Astrocyte of the hippocampus (primary cell): ENCODE measurements around the gene MRPL41.
"Not testable (repeated sequence)": the region's sequence is repeated elsewhere in the genome, so short reads cannot be mapped to it uniquely, and the experiment has no call there.

Experiments used
- DNase-seq: peaks from one replicate; pipeline ENCODE4 v3.0.0; 2011; ENCODE audit warnings: low read depth, low spot score

Gene MRPL41

DNA sequence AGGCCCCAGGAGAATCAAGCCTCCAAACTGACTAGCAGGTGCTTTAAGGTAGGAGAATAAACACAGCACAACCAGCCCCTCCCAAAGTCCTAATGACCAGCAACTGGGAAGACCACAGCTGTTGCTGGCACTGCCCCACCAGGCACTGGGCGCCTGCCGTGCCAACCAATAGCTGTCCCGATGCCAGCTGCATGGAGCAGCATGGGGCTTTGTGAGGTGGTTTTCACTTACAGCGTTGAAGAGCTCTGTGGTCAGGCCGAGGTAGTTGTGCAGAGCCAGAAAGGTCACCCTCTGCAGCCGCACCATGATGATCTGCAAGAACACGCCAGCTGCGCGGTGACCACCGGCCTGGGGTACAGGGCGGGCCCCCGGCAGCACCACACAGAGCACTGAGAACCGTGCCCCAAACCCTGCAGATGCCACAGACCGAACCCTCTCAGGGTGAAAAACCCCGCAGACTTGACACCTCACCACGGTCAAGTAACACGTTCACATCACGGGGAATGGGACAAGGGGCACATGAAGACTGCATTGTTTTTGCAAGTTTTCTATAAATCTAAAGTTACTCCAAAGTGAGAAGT lies 30.2 kb upstream of the MRPL41 start:
- DNase-seq: no peak

DNA sequence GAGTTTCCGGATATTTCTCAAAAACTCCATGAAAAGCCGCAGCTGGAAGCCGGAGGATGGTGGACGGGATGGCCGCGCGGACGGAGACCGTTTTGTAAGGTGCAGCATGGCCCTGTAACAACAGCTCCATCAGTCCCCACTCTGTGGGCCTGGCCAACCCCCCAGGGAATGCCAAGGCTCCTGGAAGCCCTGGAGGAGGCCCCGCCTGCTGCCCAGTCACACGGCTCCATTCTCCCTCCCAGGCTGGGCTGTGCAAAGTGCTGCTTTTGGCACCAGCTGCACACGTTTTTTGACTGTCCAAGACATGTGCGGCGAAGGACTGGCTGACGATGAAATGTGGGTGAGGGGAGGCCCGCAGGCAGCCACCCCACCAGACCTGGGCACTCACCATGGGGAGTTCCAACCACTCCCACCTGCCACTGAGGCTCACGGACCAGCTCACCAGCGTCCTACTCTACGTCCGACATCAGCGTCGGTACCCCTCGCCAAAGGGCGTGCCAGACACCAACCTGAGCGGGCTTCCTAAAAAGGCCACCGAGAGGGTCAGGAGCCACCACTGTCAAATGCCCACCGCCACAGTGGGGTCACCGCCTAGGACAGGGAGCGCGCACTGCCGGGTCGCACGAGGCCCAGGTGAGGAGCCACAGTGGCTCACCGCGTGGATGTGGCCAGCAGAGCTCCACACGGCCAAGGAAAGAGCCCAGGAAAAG lies 28.8 kb upstream of the MRPL41 start:
- DNase-seq: no peak

DNA sequence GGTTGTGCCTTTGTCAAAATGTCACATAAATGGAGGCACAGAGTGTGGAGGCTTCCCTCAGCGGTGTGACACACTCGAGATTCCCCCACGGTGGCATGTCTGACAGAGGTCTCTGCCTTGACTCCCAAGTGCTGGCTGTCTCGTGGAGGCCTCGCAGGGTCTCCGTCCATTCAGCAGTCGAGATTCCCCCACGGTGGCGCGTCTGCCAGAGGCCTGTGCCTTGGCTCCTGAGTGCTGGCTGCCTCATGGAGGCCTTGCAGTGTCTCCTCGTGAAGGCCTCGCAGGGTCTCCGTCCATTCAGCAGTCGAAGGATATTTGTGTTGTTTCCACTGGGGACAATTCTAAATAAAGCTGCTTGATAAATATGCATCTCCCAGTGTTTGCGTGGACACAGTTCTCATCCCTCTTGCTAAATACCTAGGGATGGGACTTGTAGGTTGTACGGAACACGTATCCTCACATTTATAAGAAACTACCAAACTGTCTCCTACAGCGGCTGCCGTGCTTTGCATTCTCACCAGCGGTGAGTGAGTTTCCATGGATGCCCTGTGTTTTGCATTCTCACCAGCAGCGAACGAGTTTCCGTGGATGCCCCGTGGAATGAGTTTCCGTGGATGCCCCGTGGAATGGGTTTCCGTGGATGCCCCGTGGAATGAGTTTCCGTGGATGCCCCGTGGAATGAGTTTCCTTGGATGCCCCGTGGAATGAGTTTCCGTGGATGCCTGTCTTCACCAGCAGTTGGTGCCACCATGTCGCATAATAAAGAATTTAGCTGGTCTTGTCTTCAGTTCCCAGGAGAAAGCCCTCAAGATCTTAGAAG lies 27.3 kb upstream of the MRPL41 start:
- no peak for DNase-seq

DNA sequence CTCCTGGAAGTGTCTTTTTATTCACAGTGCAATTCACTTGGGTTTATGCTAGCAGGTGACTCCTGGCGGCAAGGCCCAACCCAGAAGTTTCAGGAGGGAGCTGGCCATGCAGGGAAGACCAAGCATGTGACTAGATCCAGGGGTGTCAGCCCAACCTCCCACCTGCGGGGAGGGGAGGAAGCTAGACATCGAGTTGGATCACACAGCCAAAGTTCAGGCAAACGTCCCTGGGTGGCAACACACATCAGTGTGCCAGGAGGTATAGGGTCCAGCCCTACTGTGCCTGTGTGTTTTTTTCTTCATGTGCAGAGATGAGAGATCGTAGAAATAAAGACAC lies 26.7 kb upstream of the MRPL41 start:
- no peak for DNase-seq

DNA sequence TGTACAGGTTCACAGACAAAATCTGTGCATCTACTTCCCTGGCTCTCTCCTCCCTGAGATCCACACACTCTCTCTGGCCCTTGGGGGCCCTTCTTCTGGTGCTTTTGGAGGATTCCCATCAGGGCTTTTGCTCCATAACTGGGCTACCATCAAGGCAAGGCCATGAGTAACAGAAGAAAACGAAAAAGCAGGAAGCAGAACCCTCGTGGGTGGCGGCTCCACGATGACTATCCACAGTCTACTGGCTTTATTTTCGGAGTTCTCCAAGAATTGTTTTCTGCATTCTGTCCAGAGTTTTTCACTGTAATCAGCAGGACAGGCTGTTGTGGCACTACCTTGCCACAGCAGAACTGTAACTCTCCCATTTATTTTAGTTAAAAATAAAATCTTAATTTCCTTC lies 21.3 kb upstream of the MRPL41 start:
- no peak for DNase-seq

DNA sequence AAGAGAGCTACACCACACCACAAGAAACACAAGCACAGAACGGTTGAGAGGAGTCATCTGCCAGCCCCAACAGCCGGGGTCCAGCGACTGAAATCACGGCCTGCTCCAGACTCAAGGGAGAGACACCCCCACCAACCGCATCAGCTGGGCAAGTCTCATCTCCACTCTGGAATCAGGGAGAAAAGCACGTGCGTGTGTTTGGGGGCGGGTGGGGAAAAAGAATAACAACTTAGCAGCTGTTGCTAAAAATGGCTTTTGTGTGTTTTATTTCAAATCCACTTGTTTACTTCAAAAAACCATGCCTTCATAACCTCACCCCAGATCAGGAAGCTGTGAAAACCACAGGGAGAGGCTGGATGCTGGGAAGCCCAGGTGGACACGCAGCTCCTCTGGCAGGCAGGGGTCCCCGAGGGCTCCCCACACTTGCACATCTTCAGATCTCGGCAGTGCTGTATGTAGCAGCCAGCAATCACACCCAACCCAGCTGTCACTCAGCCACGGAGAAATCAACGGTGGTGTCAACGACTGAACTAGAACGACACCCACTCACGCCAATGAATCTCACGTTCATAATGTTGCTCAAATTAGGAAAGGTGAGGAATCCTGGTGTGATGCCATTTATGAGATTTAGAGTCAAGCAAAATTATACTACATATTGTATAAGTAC lies 20.4 kb upstream of the MRPL41 start:
- DNase-seq: no peak

DNA sequence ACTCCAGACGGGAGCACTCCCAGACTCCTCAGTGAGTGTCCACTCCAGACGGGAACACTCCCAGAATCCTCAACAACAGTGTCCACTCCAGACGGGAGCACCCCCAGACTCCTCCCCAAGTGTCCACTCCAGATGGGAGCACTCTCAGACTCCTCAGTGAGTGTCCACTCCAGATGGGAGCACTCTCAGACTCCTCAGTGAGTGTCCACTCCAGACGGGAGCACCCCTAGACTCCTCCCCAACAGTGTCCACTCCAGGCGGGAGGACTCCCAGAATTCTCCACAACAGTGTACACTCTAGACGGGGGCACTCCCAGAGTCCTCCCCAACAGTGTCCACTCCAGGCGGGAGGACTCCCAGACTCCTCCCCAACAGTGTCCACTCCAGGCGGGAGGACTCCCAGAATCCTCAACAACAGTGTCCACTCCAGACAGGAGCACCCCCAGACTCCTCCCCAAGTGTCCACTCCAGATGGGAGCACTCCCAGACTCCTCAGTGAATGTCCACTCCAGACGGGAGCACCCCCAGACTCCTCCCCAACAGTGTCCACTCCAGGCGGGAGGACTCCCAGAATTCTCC lies 18.7 kb upstream of the MRPL41 start:
- DNase-seq: not testable (repeated sequence)

DNA sequence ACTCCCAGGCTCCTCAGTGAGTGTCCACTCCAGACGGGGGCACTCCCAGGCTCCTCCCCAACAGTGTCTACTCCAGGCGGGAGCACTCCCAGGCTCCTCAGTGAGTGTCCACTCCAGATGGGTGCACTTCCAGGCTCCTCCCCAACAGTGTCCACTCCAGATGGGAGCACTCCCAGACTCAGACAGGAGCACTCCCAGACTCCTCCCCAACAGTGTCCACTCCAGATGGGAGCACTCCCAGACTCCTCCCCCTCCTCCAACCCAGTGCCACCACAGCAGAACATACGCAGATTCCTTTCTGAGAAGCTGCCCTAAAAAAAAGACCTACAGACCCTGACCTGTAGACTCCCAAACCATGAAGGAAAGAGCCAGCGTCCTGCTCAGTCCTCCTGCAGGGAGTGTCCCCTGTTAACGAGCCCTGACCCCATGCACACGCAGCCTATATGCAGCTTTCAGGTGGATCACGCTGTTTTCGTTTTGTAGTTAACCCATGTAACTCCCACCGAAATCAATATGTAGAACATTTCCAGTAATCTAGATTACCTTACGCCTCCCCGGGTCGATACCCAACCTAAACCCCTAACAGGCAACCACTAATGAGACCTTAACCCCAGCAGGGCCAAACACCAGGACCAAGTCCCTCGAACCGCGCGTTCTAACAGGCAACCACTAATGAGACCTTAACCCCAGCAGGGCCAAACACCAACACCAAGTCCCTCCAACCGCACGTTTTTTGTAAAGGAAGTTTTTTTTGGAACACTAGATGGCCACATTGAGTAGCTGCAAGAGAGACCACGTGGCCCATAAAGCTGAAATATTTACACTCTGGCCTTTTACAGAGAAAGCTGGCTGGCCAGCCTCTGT lies 17.2 kb upstream of the MRPL41 start:
- peak; percentile 79 for DNase-seq

DNA sequence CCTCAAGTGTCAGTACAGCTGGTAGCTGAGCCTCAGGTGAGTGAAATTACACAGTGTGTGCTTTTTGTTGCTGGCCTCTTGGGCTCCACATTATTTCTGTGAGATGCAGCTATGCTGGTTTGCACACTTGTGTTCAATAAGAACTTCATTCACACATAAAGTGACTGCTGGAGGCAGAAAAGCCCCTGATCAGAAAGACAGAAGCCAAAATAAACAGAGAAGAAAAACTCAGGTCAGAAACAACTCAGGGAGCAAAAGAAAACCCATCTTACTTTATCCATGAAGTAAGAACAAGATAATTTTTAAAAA lies 16.6 kb upstream of the MRPL41 start:
- DNase-seq: no peak

DNA sequence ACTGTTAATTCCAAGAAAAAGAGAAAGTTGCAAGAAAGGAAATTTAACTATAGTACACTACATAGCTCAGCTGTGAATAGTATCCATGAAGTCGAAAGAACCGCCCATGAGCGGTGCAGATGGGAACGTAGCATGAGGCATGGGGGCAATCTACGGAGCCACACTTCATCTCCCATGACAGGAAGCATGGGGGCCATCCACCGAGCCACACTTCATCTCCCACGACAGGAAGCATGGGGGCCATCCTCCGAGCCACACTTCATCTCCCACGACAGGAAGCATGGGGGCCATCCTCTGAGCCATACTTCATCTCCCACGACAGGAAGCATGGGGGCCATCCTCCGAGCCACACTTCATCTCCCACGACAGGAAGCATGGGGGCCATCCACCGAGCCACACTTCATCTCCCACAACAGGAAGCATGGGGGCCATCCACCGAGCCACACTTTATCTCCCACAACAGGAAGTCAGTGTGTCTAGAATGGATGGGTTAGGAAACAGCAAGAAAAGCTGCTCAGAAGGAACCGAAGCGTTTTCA lies 15.0 kb upstream of the MRPL41 start:
- not testable (repeated sequence) for DNase-seq

DNA sequence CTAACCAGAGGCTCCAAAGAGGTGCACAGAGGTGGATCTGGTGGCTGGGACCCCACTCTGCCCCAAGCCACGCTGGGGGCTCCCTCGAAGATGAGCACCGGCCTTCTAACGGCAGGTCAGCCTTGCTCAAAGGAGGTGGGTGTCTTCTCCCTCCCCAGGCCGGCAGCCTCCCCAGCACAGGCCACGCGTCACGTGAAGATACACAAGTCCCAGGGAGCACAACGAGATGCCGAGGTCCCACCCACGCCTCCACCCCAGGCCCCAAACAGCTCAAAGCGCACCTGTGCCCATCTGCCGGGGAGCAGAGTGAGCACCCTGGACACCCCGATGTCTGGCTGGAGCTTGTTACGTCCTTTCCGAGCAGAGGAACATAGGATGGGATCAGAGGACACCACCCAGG lies 13.6 kb upstream of the MRPL41 start:
- no peak for DNase-seq

DNA sequence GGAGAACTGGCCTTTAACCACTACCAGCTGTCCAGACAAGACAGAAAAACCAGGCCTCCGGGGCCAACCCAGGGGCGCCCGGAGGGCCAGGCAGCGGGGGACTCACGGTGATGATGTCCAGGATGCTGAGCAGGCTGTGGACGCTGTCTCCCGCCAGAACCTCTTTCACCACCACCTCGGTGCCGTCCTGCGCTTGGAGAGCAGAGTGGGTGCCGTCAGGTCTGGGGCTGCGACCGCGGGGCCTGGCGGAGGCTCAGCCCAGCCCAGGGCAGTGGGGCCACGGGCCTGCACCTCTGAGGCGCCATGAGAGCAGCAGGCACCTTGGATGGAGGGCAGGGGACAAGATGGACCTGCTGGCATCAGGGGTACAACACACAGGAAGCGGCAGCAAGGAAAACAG lies 11.1 kb upstream of the MRPL41 start:
- no peak for DNase-seq

DNA sequence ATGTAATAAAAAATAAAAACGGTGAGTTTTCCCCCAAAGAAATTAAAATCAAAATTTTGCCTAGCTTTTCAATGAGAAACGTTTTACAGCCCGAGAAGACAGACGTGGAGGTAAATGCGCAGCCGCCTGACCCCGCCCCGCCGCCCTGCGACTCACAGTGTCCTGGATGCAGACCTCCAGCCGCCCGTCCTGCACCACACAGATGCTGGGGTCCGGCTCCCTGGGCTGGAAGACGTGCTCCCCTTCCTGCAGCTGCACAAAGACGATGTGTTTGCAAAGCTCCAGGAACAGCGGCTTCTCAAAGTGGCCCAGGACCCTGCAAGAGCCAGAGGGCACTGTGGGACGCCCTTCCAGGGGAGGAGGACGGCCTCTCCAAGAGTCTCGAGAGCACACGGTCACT lies 9.2 kb upstream of the MRPL41 start:
- DNase-seq: no peak

DNA sequence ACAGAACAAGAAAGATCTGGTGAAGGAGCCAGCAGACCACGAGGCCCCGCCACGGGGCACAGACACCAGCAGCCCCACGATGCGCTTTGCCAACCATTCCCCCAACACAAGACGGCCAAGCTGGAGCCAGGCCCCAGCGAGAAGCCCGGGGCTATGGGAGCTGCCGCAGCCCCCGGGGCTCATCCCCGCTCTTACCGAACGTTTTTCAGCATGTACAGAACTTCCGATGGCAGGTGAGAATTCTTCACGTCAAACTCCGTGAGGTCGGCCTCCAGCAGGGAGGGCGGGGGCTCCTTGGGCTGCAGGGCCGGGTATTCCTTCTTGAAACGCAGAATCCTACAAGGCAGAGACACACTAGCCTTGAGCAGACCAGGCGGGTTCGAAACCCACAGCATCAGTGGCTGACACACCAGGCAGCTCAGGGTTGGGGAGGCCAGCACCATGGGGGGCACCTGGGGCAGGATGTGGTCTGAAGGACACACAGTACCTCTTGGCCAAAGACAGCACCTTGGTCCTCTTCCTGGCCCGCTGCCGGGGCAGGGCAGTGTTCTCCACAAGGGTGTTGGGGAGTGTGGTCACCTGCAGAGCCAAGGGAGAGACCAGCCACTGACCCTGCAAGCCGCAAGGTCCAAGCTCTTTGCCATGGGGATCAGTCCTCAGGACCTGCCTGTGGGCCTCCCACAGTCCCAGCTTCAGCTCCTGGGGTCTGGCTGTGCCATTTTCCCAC lies 8.3 kb upstream of the MRPL41 start:
- DNase-seq: no peak

DNA sequence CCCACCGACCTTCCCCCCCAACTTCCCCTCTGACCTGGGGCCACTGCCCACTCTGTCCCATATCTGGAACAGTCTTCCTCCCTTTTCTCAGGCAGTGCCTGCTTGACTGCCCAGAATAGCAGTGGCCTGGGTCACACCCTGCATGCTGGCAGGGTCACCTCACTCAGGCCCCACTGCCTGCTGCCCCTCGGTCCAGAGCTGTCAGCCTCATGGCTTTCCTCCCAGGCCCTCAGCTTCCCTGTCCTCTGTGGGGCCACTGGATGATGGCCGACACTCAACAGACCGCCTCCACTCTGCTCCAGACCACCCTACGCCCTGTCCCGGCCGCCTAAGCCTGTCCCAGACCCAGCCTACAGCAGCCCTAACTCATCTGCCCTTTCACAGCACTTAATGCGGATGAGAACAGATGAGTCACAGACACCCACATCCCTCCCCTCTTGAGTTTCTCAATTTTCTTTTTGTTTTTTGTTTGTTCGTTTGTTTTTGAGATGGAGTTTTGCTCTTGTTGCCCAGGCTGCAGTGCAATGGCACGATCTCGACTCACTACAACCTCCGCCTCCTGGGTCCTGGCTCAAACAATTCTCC lies 7.4 kb upstream of the MRPL41 start:
- DNase-seq: peak; percentile 21

DNA sequence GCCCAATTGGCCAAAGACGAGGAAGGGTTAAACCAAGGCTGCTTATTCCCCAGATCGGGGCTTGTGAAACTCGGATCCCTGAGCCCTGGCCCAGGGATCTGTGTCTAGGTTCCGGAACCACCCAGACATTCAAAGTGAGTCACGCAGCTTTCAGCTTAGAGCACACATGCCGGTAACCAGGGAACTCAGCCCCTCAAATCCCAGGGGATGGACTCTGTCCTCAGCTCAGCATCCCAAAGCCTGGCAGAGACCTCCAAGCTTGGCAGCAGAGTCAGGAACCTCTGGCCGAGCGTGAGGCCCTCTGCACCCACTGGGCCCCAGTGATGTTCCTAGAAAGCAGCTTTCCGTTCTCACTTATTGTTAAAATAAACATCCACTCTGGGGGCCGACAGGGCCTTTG lies 6.6 kb upstream of the MRPL41 start:
- peak; percentile 16 for DNase-seq

DNA sequence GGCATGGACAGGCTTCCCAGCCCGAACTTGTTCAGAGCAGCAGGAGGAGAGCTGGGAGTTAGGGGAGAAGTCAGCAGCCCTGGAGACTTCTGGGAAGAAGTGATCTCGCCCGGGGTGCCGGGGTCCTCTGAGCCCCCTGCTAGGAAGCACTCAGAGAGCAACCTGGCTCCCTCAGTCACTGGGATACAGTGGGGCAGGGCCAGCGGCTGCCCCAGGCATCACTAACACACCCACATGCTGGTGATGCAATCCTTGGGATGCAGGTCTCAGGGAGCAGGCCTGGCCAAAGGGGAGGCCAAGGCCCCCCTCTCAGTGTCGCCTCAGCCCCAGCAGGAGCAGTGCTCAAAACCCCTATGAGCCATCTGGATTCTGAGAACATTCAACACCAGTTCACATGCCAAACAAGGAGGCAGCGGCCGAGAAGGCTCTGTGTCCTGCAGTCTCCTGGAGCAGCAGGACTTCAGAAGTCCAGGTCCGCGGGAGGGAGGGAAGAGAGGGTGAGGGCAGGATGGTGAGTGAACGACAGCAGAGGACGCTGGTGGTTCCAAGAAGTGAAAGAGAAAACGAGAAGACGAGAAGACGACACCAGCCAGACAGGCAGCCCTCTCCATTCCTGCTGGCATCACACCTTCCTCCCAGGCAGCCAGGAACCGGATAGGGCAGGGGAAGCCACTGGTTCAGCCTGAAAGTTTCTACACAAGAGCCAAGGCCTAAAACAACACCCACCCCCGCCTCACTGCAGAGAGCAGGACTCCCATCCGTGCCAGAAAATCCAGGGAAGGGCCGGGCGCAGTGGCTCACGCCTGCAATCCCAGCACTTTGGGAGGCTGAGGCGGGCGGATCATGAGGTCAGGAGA lies 3.8 kb upstream of the MRPL41 start:
- no peak for DNase-seq

DNA sequence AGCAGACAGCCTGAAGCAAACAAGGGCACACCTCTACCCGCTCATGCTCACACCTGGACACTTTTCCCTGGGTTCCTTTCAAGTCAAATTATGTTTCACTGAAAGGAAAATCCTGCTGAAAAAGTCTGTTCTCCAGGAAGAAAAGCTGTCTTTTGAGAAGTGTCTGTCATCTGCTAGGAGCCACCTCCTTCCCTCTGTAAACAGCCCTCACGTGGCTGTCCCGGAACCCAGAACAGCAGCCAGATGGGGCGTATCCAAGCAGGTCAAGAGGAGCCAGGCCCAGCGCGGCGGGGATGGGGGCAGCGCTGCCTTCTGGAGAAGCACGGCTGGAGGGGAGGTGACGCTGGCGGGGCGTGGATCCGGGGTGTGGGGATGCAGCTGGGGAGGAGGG lies 1.5 kb upstream of the MRPL41 start, which contains the start of gene PNPLA7:
TSS of gene PNPLA7 (minus strand) at position 172 of the 391 bp plus-strand sequence. CDS start 205 bp downstream, outside the sequence.
- peak; percentile 80 for DNase-seq

DNA sequence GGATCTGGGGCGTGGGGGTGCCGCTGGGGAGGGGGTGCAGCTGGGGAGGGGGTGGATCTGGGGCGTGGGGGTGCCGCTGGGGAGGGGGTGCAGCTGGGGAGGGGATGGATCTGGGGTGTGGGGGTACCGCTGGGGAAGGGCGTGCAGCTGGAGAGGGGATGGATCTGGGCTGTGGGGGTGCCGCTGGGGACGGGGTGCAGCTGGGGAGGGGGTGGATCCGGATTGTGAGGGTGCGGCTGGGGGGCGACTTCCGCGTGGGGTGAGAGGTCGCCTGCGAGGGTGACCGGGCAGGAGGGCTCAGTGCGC lies 768 bp upstream of the MRPL41 start:
- not testable (repeated sequence) for DNase-seq
